Esophagus squamous epithelium (tissue), 5 donors: ENCODE results near the gene RXFP4. TPM values are rescaled to one million over a fixed set of nuclear protein-coding genes. Genes with fewer than 3 reads are reported as not detected.

Source experiments
- DNase-seq: peaks from one replicate; lab custom pipeline; 2025; lab: John Stamatoyannopoulos, UW
- H3K27ac ChIP-seq, 4 donors: fragments of 200-600 bp; sonication (generic); one replicate each; pipeline ENCODE4 v1.5.1; 2016 to 2019; ENCODE audit warnings: mild to moderate bottlenecking in 1 of 4
- H3K27me3 ChIP-seq, 4 donors: fragments of 200-600 bp; sonication (generic); 1 replicate in 3 of 4; 2 replicates in 1 of 4; pipeline versions ENCODE4 v1.5.1 to v1.6.0; 2017 to 2021; ENCODE audit warnings: antibody characterized with exemption in 1 of 4
- H3K36me3 ChIP-seq, 3 donors: fragments of 200-600 bp; sonication (generic); one replicate each; pipeline ENCODE4 v1.5.1; 2016 to 2019
- H3K4me1 ChIP-seq, 3 donors: fragments of 200-600 bp; sonication (generic); one replicate each; pipeline ENCODE4 v1.5.1; 2017 to 2019
- H3K4me3 ChIP-seq, 4 donors: fragments of 200-600 bp; sonication (generic); 1 replicate in 3 of 4; 2 replicates in 1 of 4; pipeline ENCODE4 v1.5.1; 2016 to 2019; ENCODE audit warnings: mild to moderate bottlenecking in 2 of 4, moderate library complexity in 1 of 4
- H3K9me3 ChIP-seq, 3 donors: fragments of 200-600 bp; sonication (generic); one replicate each; pipeline ENCODE4 v1.5.1; 2016 to 2019
- POLR2A ChIP-seq, 4 donors: fragments of 450-650 bp; IDR thresholded peaks; one replicate each; pipeline ENCODE4 v1.6.1; 2017; ENCODE audit warnings: antibody characterized with exemption in 4 of 4, mild to moderate bottlenecking in 4 of 4, moderate library complexity in 3 of 4
- WGBS, 2 donors: methylation state at CpG; one replicate each; pipeline ENCODE4 v1.1.5; 2018; 5-methylcytosine and 5-hydroxymethylcytosine counted together
- intact Hi-C: fragments of 100-400 bp; cut with DNase I; formaldehyde crosslinking; loops from one replicate; pipeline ENCODE4 v1.15.0; 2022
- total RNA-seq, 4 donors: library from RNA; depleted of rRNA; stranded (reverse); fragments of >200 nt; gene quantifications; one replicate each; pipeline ENCODE4 v1.1.0, GENCODE V29; 2016
- TF ChIP-seq, protein P1 (sequence below), 6 experiments: fragments of 450-650 bp in 4 of 6; fragments of 200-600 bp in 2 of 6; sonication (generic) in 2 of 6; IDR thresholded peaks; one replicate each; pipeline ENCODE4 v1.5.1; 2016 to 2019; ENCODE audit warnings: antibody characterized with exemption in 6 of 6, mild to moderate bottlenecking in 4 of 6, moderate library complexity in 4 of 6
- donor health status: DM: yes; HTN: yes; CAD: no.

RXFP4 gene
- total RNA-seq, 4 donors from 2014 or later, result not detected

GRCh38 chr1:155933591-155934096, 7.8 kb upstream of the RXFP4 start:
- DNase-seq, result no peak
- TF ChIP-seq POLR2A (IDR thresholded peaks at IDR 0.05), result no peak
- TF ChIP-seq, protein P1, sequence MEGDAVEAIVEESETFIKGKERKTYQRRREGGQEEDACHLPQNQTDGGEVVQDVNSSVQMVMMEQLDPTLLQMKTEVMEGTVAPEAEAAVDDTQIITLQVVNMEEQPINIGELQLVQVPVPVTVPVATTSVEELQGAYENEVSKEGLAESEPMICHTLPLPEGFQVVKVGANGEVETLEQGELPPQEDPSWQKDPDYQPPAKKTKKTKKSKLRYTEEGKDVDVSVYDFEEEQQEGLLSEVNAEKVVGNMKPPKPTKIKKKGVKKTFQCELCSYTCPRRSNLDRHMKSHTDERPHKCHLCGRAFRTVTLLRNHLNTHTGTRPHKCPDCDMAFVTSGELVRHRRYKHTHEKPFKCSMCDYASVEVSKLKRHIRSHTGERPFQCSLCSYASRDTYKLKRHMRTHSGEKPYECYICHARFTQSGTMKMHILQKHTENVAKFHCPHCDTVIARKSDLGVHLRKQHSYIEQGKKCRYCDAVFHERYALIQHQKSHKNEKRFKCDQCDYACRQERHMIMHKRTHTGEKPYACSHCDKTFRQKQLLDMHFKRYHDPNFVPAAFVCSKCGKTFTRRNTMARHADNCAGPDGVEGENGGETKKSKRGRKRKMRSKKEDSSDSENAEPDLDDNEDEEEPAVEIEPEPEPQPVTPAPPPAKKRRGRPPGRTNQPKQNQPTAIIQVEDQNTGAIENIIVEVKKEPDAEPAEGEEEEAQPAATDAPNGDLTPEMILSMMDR (IDR thresholded peaks at IDR 0.05), result no peak
- Histone ChIP-seq H3K27ac (peak overlapping the region; percentile 93 to 98 (median 94)), H3K4me1 (peaks cover 22 to 66% (median 45%) of the 10 kb centered on the region in 3 donors), H3K36me3 (peaks cover 0 to 48% (median 21%) of the 10 kb centered on the region in 3 donors), H3K9me3 (no peaks in the 10 kb centered on the region), H3K4me3 (peak overlapping the region; percentile 48 to 98 (median 82)), H3K27me3 (no peaks in the 10 kb centered on the region)
- intact Hi-C loops, result loop anchor here (10.0 kb wide), 1 partner anchor 121 kb away; the partner anchor contains the start of genes LAMTOR2 and UBQLN4
- WGBS, 2 donors, result 1 to 2% methylated on average over 10 of the region's 10 CpGs

DNA sequence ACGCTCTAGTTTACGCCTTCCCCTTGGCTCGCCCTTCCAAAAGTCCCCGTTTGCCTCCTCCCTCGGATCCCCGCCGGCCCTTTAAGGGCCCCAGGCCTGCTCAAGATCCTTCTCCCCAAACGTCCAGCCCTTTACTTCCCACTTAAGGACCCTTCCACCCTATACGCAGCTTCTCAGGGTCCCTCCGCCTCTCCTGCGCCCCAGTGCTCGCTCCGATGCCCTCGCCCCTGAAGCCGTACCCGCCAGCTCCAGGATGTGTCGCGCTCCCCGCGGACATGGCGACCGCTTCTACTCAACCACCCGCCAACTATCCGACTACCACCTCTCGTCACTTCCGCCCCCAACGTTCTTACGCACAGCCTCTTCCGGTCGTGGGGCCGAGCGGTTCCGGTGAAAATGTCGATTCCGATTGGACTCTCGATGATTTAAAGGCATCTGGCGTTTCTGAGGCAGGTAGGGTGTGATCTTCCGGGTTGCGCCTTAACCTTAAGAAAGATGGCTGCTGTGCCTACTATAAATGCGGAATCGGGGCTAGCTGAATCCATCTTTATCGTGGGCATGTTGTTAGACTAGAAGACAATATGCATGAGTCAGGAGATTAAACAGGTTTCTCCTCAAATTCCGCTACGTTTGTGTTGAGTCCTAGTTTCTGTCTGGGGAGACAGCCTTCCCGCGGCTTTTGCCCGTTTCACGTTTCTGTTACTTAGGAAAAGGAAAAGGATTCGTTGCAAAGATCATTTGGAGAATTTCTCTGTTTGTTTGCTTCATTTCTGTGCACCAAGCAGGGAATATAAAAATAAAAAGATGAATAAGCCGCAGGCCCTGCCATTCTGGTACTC, 7.1 kb upstream of the RXFP4 start, which contains the start of gene KHDC4:
TSS of gene KHDC4 (minus strand) at position 317 of the 839 bp plus-strand sequence. CDS start at position 277, 40 bp downstream.
- intact Hi-C loops, result loop anchor here (10.0 kb wide), 1 partner anchor 120 kb away; the partner anchor contains the start of genes LAMTOR2 and UBQLN4
- H3K4me1 ChIP-seq, result peaks cover 22 to 69% (median 45%) of the 10 kb centered on the region in 3 donors
- no peaks in the 10 kb centered on the region for H3K27me3 ChIP-seq
- 0 to 1% methylated on average over 50 of the region's 50 CpGs for WGBS, 2 donors
- DNase-seq, result peak; percentile 87
- peak within 1 kb of the TSS; percentile 48 to 98 (median 82) for H3K4me3 ChIP-seq
- no peaks in the 10 kb centered on the region for H3K9me3 ChIP-seq
- peaks cover 0 to 41% (median 15%) of the 10 kb centered on the region in 3 donors for H3K36me3 ChIP-seq
- H3K27ac ChIP-seq, result peak within 1 kb of the TSS; percentile 93 to 98 (median 94)
- TF ChIP-seq, protein P1 (IDR thresholded peaks at IDR 0.05), result peak in 3 of 6 experiments; percentile 17 to 37 (median 26)
- peak in 3 of 4 donors; percentile 95 to 97 (median 97) for TF ChIP-seq POLR2A (IDR thresholded peaks at IDR 0.05)

- TF ChIP-seq, protein P1 (IDR thresholded peaks at IDR 0.05), result no peak
- TF ChIP-seq POLR2A (IDR thresholded peaks at IDR 0.05), result no peak
- Histone ChIP-seq H3K9me3 (no peaks in the 10 kb centered on the region), H3K4me1 (peaks cover 22 to 69% (median 52%) of the 10 kb centered on the region in 3 donors), H3K4me3 (peak overlapping the region; percentile 48 to 98 (median 82)), H3K27me3 (no peaks in the 10 kb centered on the region), H3K27ac (peak overlapping the region; percentile 93 to 98 (median 94)), H3K36me3 (peaks cover 0 to 34% (median 14%) of the 10 kb centered on the region in 3 donors)
- DNase-seq, result no peak
- intact Hi-C loops, result loop anchor here (5.0 to 10.0 kb wide), 2 partner anchors 52 to 120 kb away; partner anchors contain the start of genes LAMTOR2 and UBQLN4
- WGBS, 2 donors, result 78% methylated on average over 15 to 22 of the region's 24 CpGs
Observed at GRCh38 chr1:155934936-155935590, 6.4 kb upstream of the RXFP4 start.

- DNase-seq, result no peak
- intact Hi-C loops, result loop anchor here (5.0 to 10.0 kb wide), 2 partner anchors 49 to 117 kb away; partner anchors contain the start of genes LAMTOR2 and UBQLN4
Observed at GRCh38 chr1:155938220-155938627, 3.2 kb upstream of the RXFP4 start.

More at GRCh38 chr1:155938220-155938627, 3.2 kb upstream of the RXFP4 start:
- Histone ChIP-seq H3K36me3 (peaks cover 0 to 2% (median 0%) of the 10 kb centered on the region in 3 donors), H3K9me3 (no peaks in the 10 kb centered on the region), H3K4me1 (peaks cover 31 to 69% (median 52%) of the 10 kb centered on the region in 3 donors), H3K4me3 (no peak overlapping the region), H3K27me3 (no peaks in the 10 kb centered on the region), H3K27ac (peak overlapping the region in 3 of 4 donors; percentile 31 to 82 (median 62))
- 0% methylated on average over 1 of the region's 1 CpG for WGBS, 2 donors
- no peak for TF ChIP-seq POLR2A (IDR thresholded peaks at IDR 0.05)
- TF ChIP-seq, protein P1 (IDR thresholded peaks at IDR 0.05), result peak; percentile 20 to 72 (median 64)
